ENCODE measurements around the gene SLC35F1. TPM values are rescaled to one million over a fixed set of nuclear protein-coding genes. Genes with fewer than 3 reads are reported as not detected.
A peak's percentile ranks its signal among the peaks of the same experiment; 100 is the strongest.

Gene SLC35F1
- total RNA-seq, 2 donors from 2014 or later = not detected

DNA sequence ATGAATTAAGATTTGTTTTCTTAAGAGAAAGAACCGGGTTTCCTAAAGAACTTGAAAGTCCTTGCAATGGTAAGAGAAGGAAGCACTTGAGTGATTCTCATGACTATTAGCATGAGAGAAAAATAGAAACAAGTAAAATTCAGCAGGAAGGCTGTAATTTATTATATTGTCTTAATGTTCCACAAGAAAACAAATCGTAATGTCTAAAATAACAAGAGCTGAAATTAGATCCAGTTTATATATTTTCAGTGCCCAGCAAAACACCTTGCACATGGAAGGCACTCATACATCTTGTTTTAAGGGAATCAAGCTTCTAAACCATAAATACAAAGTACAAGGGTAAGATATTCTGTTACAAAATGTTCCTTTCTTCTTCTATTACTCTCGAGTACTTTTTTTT lies 411.6 kb downstream of the SLC35F1 start:
- no peaks in the 10 kb centered on the region for H3K9me3 Mint-ChIP-seq
- ATAC-seq (no peak), DNase-seq (ENCODE audit: low spot score in 2 of 2) (no peak)
- H3K27ac Mint-ChIP-seq = no peak overlapping the region
- no peaks in the 10 kb centered on the region for H3K36me3 Mint-ChIP-seq

DNA sequence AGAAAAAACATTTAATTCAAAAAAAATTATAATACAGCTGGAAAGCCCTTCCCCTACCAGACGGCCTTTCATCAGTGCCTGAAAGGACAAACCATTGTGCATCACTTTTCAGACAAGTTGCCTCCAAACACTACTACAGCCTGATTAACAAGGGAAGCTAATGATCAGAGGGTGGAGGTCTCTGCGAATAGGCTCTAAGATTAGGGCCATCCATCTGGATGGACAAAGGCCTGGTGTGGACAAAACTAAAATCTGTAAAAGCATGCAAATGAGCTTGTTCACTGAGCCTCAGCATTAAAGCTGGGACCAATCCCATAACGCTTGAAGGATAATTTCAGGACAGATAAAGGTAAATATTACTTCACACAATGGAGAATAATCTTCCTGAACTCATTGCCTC lies 412.4 kb downstream of the SLC35F1 start:
- DNase-seq (ENCODE audit: low spot score in 2 of 2) (no peak), ATAC-seq (no peak)
- H3K27ac Mint-ChIP-seq = no peak overlapping the region
- H3K9me3 Mint-ChIP-seq = no peaks in the 10 kb centered on the region
- no peaks in the 10 kb centered on the region for H3K36me3 Mint-ChIP-seq

DNA sequence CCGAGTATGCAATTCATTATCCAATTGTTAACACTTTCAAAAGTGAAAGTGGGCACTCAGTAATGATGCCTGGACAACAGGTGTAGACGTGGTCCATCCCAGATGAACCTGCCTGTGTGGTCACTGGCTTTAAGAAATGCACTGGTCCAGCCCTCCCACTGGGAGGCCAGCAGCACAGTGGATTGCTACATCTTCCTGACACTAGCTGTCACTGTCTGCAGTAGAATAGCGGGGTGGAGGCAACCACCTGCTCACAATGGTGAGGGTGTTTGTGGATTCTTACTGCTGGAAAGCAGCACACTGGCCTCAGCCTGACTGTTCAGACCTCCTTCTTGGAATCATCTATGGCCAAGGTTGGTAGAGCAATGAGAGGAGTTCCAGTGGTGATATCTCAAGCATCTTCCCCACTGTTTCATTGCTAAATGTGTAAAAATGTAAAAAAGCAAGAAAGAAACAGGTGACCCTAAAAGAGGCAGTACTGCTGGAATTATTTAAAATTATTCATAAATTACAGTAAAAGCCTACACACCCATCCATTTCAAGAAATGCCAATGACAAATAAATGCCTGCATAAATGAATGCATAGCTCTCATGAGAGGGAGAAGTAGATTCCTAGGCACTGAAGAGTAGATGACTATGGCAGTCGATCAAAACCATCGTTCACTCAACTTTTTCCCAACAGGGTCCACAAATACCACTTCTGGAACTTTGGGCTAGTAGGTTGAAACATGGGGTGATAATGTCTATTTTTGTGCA lies 413.0 kb downstream of the SLC35F1 start:
- Mint-ChIP-seq H3K36me3 (no peaks in the 10 kb centered on the region), H3K9me3 (no peaks in the 10 kb centered on the region), H3K27ac (no peak overlapping the region)
- ATAC-seq (no peak), DNase-seq (ENCODE audit: low spot score in 2 of 2) (no peak)

DNA sequence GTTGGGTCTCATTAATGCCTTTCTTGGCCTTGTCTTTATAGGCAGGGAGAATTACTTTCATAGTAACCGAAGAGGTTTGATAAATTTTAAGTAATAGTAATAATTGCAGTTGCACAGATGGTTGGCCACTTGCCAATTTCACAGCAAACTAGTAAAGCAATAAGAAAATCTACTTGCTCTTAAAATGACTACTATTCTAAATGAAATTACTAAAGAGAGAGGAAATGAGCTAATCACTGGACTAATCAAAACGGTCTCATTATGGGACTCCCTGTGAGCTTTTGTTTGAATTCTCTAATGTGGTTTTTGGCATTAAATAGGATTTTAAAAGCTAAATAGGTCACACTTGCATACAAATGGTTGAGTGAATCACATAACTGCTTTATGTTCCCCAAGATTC lies 413.6 kb downstream of the SLC35F1 start:
- DNase-seq (ENCODE audit: low spot score in 2 of 2) (no peak), ATAC-seq (no peak)
- no peaks in the 10 kb centered on the region for H3K9me3 Mint-ChIP-seq
- no peaks in the 10 kb centered on the region for H3K36me3 Mint-ChIP-seq
- H3K27ac Mint-ChIP-seq = no peak overlapping the region

DNA sequence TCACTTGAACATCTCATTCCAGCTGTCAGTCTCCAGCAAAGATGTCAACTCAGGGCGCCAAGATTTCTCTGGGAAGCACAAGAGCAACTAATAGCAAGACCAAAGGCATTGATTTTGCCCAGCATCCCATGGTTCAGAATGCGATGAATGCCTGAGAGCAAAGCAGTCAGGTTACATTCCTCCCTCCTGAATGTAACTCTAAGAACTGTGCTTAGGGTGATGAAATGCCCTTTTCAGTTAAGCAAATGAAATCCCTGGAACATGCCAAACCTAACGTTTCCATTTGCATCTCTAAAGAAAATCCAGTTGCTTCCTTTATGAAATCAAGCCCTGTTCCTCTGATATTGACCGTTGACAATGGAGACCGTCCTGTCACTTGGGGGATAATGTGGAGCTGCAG lies 417.1 kb downstream of the SLC35F1 start:
- Mint-ChIP-seq H3K9me3 (peaks cover 0 to 3% of the 10 kb centered on the region in 2 donors), H3K27ac (no peak overlapping the region), H3K36me3 (no peaks in the 10 kb centered on the region)
- DNase-seq (ENCODE audit: low spot score in 2 of 2) (no peak), ATAC-seq (no peak)

DNA sequence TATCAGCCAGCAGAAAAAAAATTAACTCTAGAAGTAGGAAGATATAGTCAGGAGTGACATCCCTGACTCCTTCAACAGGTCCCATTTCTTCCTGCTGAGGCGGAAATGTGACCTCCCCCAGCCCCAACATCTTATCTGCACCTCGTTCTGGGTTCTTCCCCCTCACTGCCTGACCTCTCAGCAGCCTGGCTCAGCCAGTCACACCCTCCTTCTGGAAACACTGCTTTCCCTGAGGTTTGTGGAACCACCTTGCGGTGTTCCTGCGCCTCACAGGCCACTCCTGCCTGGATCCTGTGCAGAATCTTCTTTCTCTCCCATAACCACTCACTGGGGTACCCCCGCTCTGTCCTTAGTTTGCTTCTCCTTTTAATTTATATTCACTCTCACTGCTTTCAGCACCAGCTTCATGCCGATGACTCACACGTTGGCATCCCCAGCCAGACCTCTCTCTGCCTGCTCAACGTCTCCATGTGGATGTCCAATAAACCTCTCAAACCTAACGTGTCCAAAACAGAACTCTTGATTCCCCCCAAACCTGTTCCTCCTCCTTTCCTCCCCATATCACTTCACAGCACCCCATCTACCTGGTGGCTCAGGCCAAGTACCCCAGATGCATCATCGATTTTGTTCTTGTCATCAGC lies 418.3 kb downstream of the SLC35F1 start:
- Mint-ChIP-seq H3K9me3 (peaks cover 0 to 3% of the 10 kb centered on the region in 2 donors), H3K36me3 (no peaks in the 10 kb centered on the region), H3K27ac (no peak overlapping the region)
- no peak for ATAC-seq
- DNase-seq (ENCODE audit: low spot score in 2 of 2) = no peak

DNA sequence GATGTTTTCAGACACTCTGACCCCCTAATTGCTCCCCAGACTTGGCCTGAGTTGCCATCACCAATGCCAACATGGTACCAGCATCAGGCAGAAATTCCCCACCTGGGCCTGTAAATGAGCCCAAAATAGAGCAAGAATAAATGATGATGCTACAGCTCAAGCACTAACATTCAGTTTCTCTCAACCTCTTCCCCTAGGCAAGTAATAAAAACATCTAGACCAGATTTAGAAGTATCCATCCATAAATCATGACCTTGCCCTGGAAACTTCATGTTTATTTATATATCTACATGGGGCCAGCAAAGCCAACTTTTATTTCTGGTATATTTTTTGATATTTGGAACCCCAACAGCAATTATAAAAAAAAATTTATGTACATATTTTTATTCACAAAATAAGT lies 419.6 kb downstream of the SLC35F1 start:
- Mint-ChIP-seq H3K27ac (no peak overlapping the region), H3K36me3 (no peaks in the 10 kb centered on the region)

DNA sequence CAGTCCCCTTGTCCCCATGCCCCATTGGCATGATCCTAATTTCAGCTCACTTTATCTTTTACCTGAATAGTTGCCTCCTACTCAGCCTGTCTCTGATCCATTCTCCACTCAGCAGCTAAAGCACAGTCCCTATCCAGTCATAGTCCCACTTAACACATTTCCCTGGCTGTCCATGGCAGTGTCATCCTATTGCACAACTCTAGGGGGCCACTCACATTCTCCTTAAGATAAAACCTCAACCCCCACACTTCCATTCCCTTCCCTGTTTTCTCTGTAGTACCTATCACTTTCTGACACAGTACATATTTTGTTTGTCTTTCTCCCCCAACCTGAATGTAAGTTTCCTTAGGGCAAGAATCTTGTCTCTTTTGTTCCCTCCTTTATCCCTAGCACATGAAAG lies 420.2 kb downstream of the SLC35F1 start:
- no peak overlapping the region for H3K27ac Mint-ChIP-seq
- H3K36me3 Mint-ChIP-seq = no peaks in the 10 kb centered on the region
- DNase-seq (ENCODE audit: low spot score in 2 of 2) (no peak), ATAC-seq (no peak)
- peaks cover 0 to 3% of the 10 kb centered on the region in 2 donors for H3K9me3 Mint-ChIP-seq

More for the DNA sequence above, 419.6 kb downstream of the SLC35F1 start:
- no peak for ATAC-seq
- DNase-seq (ENCODE audit: low spot score in 2 of 2) = no peak
- peaks cover 0 to 3% of the 10 kb centered on the region in 2 donors for H3K9me3 Mint-ChIP-seq

DNA sequence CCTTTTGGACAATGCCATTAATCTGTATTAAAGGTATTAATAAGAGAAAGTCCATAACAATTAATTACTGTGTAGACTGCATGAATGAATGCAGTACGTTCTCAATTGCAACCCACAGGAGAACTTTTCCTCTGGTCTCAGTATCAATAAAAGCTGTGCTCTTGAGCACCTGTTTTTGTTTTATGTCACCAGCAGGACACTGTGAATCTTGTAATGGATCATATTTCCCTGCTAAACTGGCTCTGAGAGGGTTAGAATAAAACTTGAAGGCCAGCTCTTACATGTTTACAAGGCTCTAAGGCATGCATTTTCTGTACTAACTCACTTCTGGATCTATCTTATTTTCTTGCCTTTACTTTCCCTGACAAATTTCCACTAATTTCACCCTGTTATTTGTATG lies 426.7 kb downstream of the SLC35F1 start:
- peaks cover 6 to 15% of the 10 kb centered on the region in 2 donors for H3K9me3 Mint-ChIP-seq
- ATAC-seq (no peak), DNase-seq (ENCODE audit: low spot score in 2 of 2) (no peak)
- H3K36me3 Mint-ChIP-seq = no peaks in the 10 kb centered on the region
- H3K27ac Mint-ChIP-seq = no peak overlapping the region

DNA sequence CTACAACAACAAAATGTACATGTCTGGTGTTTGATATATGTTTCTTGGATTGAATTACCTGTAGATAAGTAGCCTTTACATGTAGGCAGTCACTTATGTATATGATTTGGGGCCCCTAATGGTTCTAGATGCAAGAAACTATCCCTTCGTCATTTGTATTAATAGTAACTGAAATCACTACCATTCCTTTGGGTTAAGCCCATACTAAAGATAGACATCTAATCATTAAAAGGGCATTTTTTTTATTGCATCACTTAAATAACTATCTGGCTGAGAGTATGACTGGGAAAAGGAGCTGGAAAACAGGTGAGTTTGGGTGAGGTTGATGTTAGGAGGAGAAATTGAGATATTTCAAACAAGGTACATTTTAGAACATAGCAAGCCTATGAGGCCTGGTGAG lies 427.6 kb downstream of the SLC35F1 start:
- Mint-ChIP-seq H3K36me3 (peaks cover 1 to 8% of the 10 kb centered on the region in 2 donors), H3K9me3 (peaks cover 10 to 23% of the 10 kb centered on the region in 2 donors), H3K27ac (no peak overlapping the region)
- ATAC-seq (no peak), DNase-seq (ENCODE audit: low spot score in 2 of 2) (no peak)

DNA sequence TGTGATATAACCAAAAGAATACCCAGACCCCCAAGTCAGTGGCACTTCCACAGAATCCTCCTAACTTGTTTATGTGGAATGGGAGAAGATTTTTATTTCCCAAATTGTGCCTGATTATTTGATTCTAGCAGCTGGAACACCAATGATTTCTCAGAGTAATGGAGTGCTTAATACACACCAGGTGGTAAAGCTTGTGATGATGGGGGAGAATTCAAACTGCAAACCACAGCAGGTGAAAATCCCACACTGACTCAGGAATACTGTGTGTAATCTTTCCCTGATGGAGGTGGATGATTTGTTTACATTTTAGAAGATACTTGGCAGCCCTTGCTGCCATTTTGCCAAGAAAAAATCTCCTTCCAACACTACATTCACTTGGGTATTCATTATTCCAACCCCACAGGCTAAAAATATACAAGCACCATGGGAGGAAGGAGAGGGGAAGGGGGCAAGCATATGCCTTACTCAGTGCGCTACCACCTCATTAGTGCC lies 428.3 kb downstream of the SLC35F1 start:
- peaks cover 17 to 30% of the 10 kb centered on the region in 2 donors for H3K9me3 Mint-ChIP-seq
- no peak overlapping the region for H3K27ac Mint-ChIP-seq
- H3K36me3 Mint-ChIP-seq = peaks cover 8 to 12% of the 10 kb centered on the region in 2 donors
- ATAC-seq (no peak), DNase-seq (ENCODE audit: low spot score in 2 of 2) (no peak)

DNA sequence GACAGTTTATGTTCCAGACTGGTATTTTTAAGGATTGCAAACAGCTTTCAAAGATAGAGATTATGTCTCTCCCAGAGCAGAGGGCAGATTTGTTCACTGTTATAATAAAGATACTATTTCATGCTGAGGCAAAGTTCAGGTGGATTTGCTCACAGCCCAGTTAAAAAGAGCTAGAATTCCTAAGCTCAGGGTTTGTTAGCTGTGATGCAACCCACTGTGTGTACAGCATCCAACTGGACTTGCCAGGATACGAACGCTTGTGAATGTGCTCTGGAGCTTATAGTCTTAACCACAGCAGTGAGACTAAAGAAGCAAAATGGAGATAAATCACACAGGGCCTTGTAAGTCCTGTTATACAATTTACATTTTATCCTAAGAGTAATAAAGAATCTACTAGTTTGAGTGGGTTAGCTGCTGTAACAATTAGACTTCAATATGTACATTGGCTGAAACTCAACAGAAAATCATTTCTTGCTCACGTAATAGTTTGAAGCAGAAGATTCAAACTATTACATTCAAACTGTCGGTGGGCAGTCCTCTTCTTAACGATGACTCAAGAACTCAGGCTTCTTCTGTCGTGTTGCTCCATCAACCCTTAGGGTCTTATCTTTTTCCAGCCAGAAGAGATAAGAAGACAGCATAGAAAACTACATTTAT lies 437.1 kb downstream of the SLC35F1 start:
- no peak for DNase-seq (ENCODE audit: low spot score in 2 of 2)
- ATAC-seq = no peak
- Mint-ChIP-seq H3K27ac (no peak overlapping the region), H3K36me3 (peaks cover 30 to 36% of the 10 kb centered on the region in 2 donors), H3K9me3 (peaks cover 27 to 32% of the 10 kb centered on the region in 2 donors)

DNA sequence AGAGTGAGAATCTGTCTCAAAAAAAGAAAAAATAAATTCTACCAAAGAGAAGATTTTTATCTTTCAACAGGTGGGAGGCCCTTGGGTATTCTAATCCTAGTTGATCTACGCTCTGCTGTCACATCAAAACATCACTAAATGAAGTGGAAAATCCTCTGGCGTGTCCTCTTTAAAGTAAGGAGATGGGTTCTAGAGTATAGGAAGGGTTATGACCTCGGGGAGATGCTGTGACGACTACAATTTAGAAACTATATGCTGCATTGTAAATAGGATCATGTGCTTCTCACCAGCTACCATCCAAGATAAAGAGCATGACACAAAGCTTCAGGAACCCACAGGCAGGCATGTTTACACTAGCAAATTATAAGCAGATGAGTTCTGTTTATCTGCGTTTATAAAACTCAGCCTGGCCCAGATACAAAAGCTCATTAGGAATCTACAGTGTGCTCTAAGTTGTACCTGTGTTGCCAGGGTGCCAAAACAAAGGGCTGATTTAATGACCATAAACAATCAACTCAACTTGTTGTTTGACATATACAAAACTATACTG lies 443.9 kb downstream of the SLC35F1 start:
- Mint-ChIP-seq H3K9me3 (peaks cover 0 to 4% of the 10 kb centered on the region in 2 donors), H3K36me3 (peaks cover 0 to 5% of the 10 kb centered on the region in 2 donors), H3K27ac (no peak overlapping the region)
- no peak for ATAC-seq
- no peak for DNase-seq (ENCODE audit: low spot score in 2 of 2)

DNA sequence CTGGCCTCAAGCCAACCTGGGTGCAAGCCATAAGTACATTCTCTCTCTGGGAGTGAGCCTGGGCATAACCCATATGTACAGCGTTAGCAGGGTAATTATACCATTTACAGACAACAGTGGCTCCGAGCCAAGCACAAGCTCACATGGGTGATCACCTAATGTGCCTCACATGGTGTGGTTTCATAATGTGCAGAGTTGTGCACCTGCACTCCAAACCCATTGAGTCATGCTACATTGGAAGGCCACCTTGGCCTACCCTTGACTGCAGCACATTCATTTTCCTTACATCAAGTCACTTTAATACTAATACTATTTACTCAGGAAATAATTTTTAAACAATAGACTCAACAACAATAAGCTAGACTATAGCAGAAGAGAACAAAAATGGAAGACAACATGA lies 446.5 kb downstream of the SLC35F1 start:
- no peak for ATAC-seq
- H3K27ac Mint-ChIP-seq = no peak overlapping the region
- peaks cover 0 to 4% of the 10 kb centered on the region in 2 donors for H3K9me3 Mint-ChIP-seq
- H3K36me3 Mint-ChIP-seq = peaks cover 0 to 14% of the 10 kb centered on the region in 2 donors
- no peak for DNase-seq (ENCODE audit: low spot score in 2 of 2)

DNA sequence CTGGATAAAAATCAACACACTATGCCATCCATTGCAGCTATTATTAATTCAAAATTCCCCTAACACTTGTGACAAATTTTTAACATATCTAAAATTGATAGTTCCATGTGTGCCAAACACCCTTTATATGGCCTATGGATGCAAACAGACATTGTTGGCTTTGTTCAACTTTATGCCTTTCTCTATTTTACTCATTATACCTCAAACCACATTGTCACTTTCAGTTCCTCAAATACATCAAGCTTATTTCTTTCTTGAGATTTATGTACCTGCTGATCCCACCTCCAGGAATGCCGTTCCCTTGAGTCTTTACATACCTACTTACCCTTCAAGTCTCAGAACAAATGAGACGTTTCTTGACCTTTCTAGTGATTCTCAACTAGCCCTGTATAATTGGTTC lies 447.6 kb downstream of the SLC35F1 start:
- Mint-ChIP-seq H3K36me3 (peaks cover 0 to 14% of the 10 kb centered on the region in 2 donors), H3K9me3 (peaks cover 0 to 4% of the 10 kb centered on the region in 2 donors), H3K27ac (no peak overlapping the region)
- ATAC-seq = peak in 1 of 2 donors; percentile 49
- no peak for DNase-seq (ENCODE audit: low spot score in 2 of 2)

DNA sequence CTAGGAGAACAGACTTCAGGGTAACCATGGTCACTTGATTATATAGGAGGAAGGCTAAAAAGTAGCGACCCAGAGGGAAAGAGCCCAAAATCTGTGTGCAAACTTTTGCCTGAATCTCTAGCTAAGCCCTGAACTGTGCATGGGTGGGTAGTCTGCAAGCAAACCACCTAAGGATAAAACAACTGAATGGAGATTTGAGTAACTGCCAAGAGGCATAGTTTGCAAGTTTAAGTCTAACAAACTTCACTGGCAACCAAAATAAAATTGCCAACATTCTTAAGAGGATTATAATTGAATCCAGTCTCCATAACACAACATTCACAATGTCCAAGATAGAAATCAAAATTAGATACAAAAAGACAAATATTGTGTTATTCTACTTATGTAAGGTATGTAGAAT lies 449.0 kb downstream of the SLC35F1 start:
- Mint-ChIP-seq H3K36me3 (peaks cover 0 to 14% of the 10 kb centered on the region in 2 donors), H3K9me3 (peaks cover 0 to 4% of the 10 kb centered on the region in 2 donors), H3K27ac (no peak overlapping the region)
- no peak for ATAC-seq
- DNase-seq (ENCODE audit: low spot score in 2 of 2) = no peak

DNA sequence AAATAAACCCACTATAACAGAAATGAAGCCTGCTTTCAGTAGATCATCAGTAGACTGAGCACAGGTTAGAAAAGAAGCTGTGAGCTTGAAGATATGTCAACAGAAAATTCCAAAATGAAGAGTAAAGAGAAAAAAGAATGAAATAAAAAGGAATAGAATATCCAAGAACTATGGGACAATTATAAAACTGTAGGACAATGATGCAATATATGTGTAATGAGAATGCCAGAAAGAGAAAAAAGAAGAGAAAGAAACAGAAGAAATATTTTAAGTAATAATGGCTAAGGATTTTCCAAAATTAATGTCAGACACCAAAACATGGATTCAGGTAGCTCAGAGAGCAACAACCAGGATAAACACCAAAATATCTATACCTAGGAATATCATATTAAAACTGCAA lies 449.6 kb downstream of the SLC35F1 start:
- H3K27ac Mint-ChIP-seq = no peak overlapping the region
- no peak for ATAC-seq
- no peak for DNase-seq (ENCODE audit: low spot score in 2 of 2)
- peaks cover 0 to 4% of the 10 kb centered on the region in 2 donors for H3K9me3 Mint-ChIP-seq
- peaks cover 0 to 14% of the 10 kb centered on the region in 2 donors for H3K36me3 Mint-ChIP-seq

Data from activated naive CD4-positive, alpha-beta T cell treated with anti-CD3 and anti-CD28 coated beads, Interleukin-2, amount 50 U/mL, for 72 hours (primary cell).